K562 (cell line): Measurements from ENCODE around the gene XPR1. TPM values are rescaled to one million over a fixed set of nuclear protein-coding genes. Genes with fewer than 3 reads are reported as not detected.

Source experiments
- ATAC-seq: fragments of 200-7000 bp; cut with Tn5 transposase; 3 replicates; pipeline ENCODE4 v1.9.1; 2020; ENCODE audit warnings: moderate library complexity
- BruUV-seq: library from RNA; stranded (reverse); fragments of 400-500 nt; replicated peaks from 2 replicates; lab custom pipeline; 2021; lab: Mats Ljungman, UMichigan
- CTCF ChIA-PET: fragments of 300-600 bp; formaldehyde crosslinking; extraction: SDS; loops from one replicate; lab custom pipeline; 2021; ENCODE audit warnings: low intra/inter-chr PET ratio; lab: Yijun Ruan, JAX
- POLR2A ChIA-PET: fragments of 300-600, 350-650 bp; sonication (Branson Sonifier 250); formaldehyde crosslinking; extraction: SDS; loops from one replicate; lab custom pipeline; 2021; ENCODE audit warnings: antibody characterized with exemption, inconsistent platforms; lab: Yijun Ruan, JAX
- DNase-seq, 4 experiments: peaks; one replicate each; pipeline versions ENCODE4 v3.0.0 to v3.0.0-alpha.2; 2011 to 2018; ENCODE audit warnings: low spot score in 3 of 4, mixed read lengths in 3 of 4; ENCODE audit errors: extremely low read depth in 1 of 4
- FAIRE-seq: peaks from 2 replicates; lab custom pipeline; 2011; peaks lifted over from hg19 to GRCh38; lab: Jason Lieb, UNC
- H2AFZ ChIP-seq: 2 replicates; pipeline ENCODE4 v1.6.0; 2011; ENCODE audit warnings: low read depth, low read length, control low read depth, inconsistent platforms
- H3K27ac ChIP-seq: fragments of 200-600 bp; 3 replicates; pipeline ENCODE4 v1.8.0; 2011; ENCODE audit warnings: low read depth, mild to moderate bottlenecking, control low read depth, inconsistent platforms, low read length, moderate library complexity, mixed read lengths; ENCODE audit errors: extremely low read depth
- H3K27me3 ChIP-seq, 2 experiments: fragments of 300-600 bp in 1 of 2; 2 replicates in 1 of 2; 3 replicates in 1 of 2; pipeline versions ENCODE4 v1.6.0 to v1.8.0; 2011; ENCODE audit warnings: inconsistent platforms in 2 of 2, low read length in 2 of 2, mild to moderate bottlenecking in 1 of 2, mixed read lengths in 1 of 2, moderate library complexity in 1 of 2; ENCODE audit not compliant: control insufficient read depth in 2 of 2, insufficient read depth in 2 of 2
- H3K36me3 ChIP-seq: fragments of 300-600 bp; 3 replicates; pipeline ENCODE4 v1.8.0; 2011; ENCODE audit warnings: mild to moderate bottlenecking, low read length, inconsistent platforms; ENCODE audit not compliant: control insufficient read depth, insufficient read depth
- H3K4me1 ChIP-seq, 2 experiments: fragments of 200-600 bp in 1 of 2; replicated peaks in 1 of 2; 2 replicates in 1 of 2; 3 replicates in 1 of 2; pipeline versions ENCODE4 v1.5.1 to v1.8.0; 2011; ENCODE audit warnings: inconsistent platforms in 2 of 2, low read length in 2 of 2, mild to moderate bottlenecking in 1 of 2, mixed read lengths in 1 of 2, moderate library complexity in 1 of 2; ENCODE audit not compliant: control insufficient read depth in 2 of 2, insufficient read depth in 2 of 2
- H3K4me2 ChIP-seq: 2 replicates; pipeline ENCODE4 v1.6.1; 2011; ENCODE audit warnings: low read length, control low read depth, inconsistent platforms, mixed read lengths; ENCODE audit not compliant: insufficient read depth
- H3K4me3 ChIP-seq: fragments of 200-600 bp; sonication (generic), shearing (Covaris generic); 2 replicates; pipeline ENCODE4 v1.5.1; 2016; ENCODE audit warnings: control low read depth, inconsistent platforms
- H3K79me2 ChIP-seq: fragments of 200-600 bp; 3 replicates; pipeline ENCODE4 v1.8.0; 2011; ENCODE audit warnings: low read length, inconsistent platforms; ENCODE audit not compliant: control insufficient read depth, insufficient read depth
- H3K9ac ChIP-seq, 2 experiments: 2 replicates each; pipeline versions ENCODE4 v1.6.0 to v1.6.1; 2011; ENCODE audit warnings: low read depth in 2 of 2, low read length in 2 of 2, control low read depth in 1 of 2, inconsistent platforms in 1 of 2, mild to moderate bottlenecking in 1 of 2, mixed read lengths in 1 of 2; ENCODE audit not compliant: insufficient read depth in 1 of 2
- H3K9me1 ChIP-seq: one replicate; pipeline ENCODE4 v1.6.0; 2011; ENCODE audit warnings: inconsistent platforms, mild to moderate bottlenecking, low read length, moderate library complexity; ENCODE audit not compliant: control insufficient read depth, insufficient read depth
- H3K9me3 ChIP-seq: replicated peaks from 2 replicates; pipeline ENCODE4 v1.5.1; 2011; ENCODE audit warnings: low read depth, low read length, inconsistent platforms; ENCODE audit not compliant: control insufficient read depth, insufficient read depth
- H4K20me1 ChIP-seq: replicated peaks from 2 replicates; pipeline ENCODE4 v1.6.1; 2011; ENCODE audit warnings: low read length, inconsistent platforms, mixed read lengths; ENCODE audit not compliant: control insufficient read depth, insufficient read depth
- KDM1A ChIP-seq, 2 experiments: fragments of 450-650 bp; IDR thresholded peaks; 2 replicates each; pipeline ENCODE4 v1.6.1; 2016; ENCODE audit warnings: mild to moderate bottlenecking in 2 of 2
- KLF13 ChIP-seq: fragments of 450-650 bp; IDR thresholded peaks from 2 replicates; pipeline ENCODE4 v1.6.1; 2016; ENCODE audit warnings: missing genetic modification characterization, low read depth, mild to moderate bottlenecking, missing compliant biosample characterization, moderate library complexity, borderline replicate concordance
- PCBP2 ChIP-seq: fragments of 200-400 bp; formaldehyde crosslinking; IDR thresholded peaks from 2 replicates; pipeline ENCODE4 v1.6.1; 2018; ENCODE audit warnings: low read length, low read depth, mild to moderate bottlenecking, moderate library complexity; ENCODE audit not compliant: poor library complexity, severe bottlenecking
- RBM25 ChIP-seq: fragments of 200-400 bp; formaldehyde crosslinking; IDR thresholded peaks from 2 replicates; pipeline ENCODE4 v1.6.1; 2018; ENCODE audit warnings: low read length, low read depth, moderate library complexity; ENCODE audit not compliant: severe bottlenecking
- SOX6 ChIP-seq: fragments of 450-650 bp; IDR thresholded peaks from 2 replicates; pipeline ENCODE4 v1.6.1; 2014; ENCODE audit warnings: mild to moderate bottlenecking
- WGBS: fragments of 100-300 bp; shearing (Covaris generic); methylation state at CpG from one replicate; pipeline ENCODE4 v1.1.6; 2016; ENCODE audit warnings: low coverage, mixed read lengths; ENCODE audit not compliant: insufficient coverage; ENCODE audit errors: missing lambda C conversion rate; 5-methylcytosine and 5-hydroxymethylcytosine counted together
- in situ Hi-C: fragments of 300-500 bp; cut with MboI; formaldehyde crosslinking; loops from 4 replicates; pipeline ENCODE4 v1.15.0; 2018; ENCODE audit warnings: inconsistent platforms, mixed read lengths
- intact Hi-C: fragments of 100-400 bp; cut with micrococcal nuclease; formaldehyde crosslinking; loops from 2 replicates; pipeline ENCODE4 v1.14.2; 2022
- polyA plus RNA-seq, 8 experiments: library from polyadenylated mRNA; depleted of rRNA in 4 of 8; stranded (reverse) in 5 of 8; unstranded in 3 of 8; fragments of >200 nt; fragmentation: Nextera tagmentation in 2 of 8; fragmentation: Illumina TruSeq in 1 of 8; extraction: Ambion mirVana in 2 of 8; extraction: Trizol in 1 of 8; gene quantifications; 2 replicates each; pipeline versions ENCODE4 v1.2.1 to v1.2.3, GENCODE V29; 2011 to 2014; ENCODE audit warnings: inconsistent platforms in 1 of 8, missing spikeins in 1 of 8
- total RNA-seq, 7 experiments: library from RNA; depleted of rRNA in 6 of 7; stranded (reverse); fragments of >200 nt in 6 of 7; fragmentation: Illumina TruSeq in 2 of 7; extraction: Trizol in 2 of 7; gene quantifications; 2 replicates each; pipeline versions ENCODE4 v1.2.1 to v1.2.3, GENCODE V29; 2011 to 2021; ENCODE audit warnings: low replicate concordance in 1 of 7

XPR1 gene
- total and polyA plus RNA-seq, 9 of the 15 experiments (the other 6 are each of a cell fraction or from before 2014, with no cell fraction given): 3.0 to 66.2 (median 38.6) TPM

DNA sequence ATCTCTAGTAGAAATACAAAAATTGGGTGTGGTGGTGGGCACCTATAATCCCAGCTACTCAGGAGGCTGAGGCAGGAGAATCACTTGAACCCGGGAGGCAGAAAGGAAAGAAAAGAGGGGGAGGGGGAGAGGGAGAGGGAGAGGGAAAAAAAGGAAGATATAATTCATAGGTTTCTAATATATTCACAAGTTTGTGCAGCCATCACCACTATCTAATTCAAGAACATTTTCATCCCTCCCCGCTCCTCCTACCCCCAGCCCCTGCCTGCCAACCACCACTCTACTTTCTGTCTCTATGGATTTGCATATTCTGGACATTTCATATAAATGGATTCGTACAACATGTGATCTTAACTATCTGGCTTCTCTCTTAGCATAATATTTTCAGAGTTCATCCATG lies 147.8 kb downstream of the XPR1 start:
- BruUV-seq: no TSS peak

DNA sequence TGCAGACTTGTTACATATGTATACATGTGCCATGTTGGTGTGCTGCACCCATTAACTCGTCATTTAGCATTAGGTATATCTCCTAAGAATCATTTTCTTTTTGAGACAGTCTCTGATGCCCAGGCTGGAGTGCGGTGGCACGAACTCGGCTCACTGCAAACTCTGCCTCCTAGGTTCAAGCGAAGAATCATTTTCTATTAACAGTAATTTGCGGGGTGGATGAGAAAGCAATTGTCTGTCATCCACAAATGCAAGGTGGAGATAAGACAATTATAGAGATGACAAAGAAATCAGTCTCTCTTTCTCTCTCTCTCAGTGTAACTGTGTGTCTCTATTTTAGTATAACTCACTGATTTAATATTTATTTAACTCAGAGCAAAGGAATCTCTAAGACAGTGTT lies 149.9 kb downstream of the XPR1 start:
- ATAC-seq (no peak), FAIRE-seq (no peak), DNase-seq (no peak)
- 0 out of 4 replicates have a peak, but pooled peaks of 1 of the 2 experiments have one; percentile 44 for TF ChIP-seq KDM1A (IDR thresholded peaks at IDR 0.05)
- no peak for TF ChIP-seq KLF13
- peak; percentile 16; the same call in 1 of the 2 replicates for TF ChIP-seq SOX6
- Histone ChIP-seq H3K9ac (no peak overlapping the region), H3K4me3 (no peak overlapping the region), H4K20me1 (no peaks in the 10 kb centered on the region), H3K4me1 (0 out of 5 replicates have a peak, but pooled peaks cover 0 to 2% of the 10 kb centered on the region in 2 experiments), H3K27me3 (no peaks in the 10 kb centered on the region), H3K36me3 (no peaks in the 10 kb centered on the region), H3K4me2 (no peak overlapping the region), H3K9me1 (no peaks in the 10 kb centered on the region), H3K79me2 (peaks cover 11% of the 10 kb centered on the region; the same call in 2 of the 3 replicates), H2AFZ (no peak overlapping the region), H3K27ac (no peak overlapping the region), H3K9me3 (no peaks in the 10 kb centered on the region)
- 66% methylated on average over 6 of the region's 6 CpGs for WGBS
- in situ Hi-C loops: no loop called here
- ChIA-PET CTCF (no interaction called here), POLR2A (no interaction called here)
- BruUV-seq: no TSS peak
- intact Hi-C loops: loop anchor here (5.0 kb wide), 1 partner anchor 81 kb away; no protein-coding TSS in a partner anchor

More for the DNA sequence above, 147.8 kb downstream of the XPR1 start:
- Histone ChIP-seq H3K36me3 (no peaks in the 10 kb centered on the region), H3K27ac (no peak overlapping the region), H3K9ac (no peak overlapping the region), H3K27me3 (no peaks in the 10 kb centered on the region), H3K9me1 (no peaks in the 10 kb centered on the region), H2AFZ (no peak overlapping the region), H3K4me1 (no peaks in the 10 kb centered on the region), H3K4me2 (no peak overlapping the region), H3K9me3 (no peaks in the 10 kb centered on the region), H3K4me3 (no peak overlapping the region), H3K79me2 (peaks cover 17% of the 10 kb centered on the region), H4K20me1 (no peaks in the 10 kb centered on the region)
- 87% methylated on average over 3 of the region's 3 CpGs for WGBS
- ChIA-PET POLR2A (no interaction called here), CTCF (no interaction called here)
- no peak for ATAC-seq
- intact Hi-C loops: loop anchor here (2.0 kb wide), 1 partner anchor 247 kb away; no protein-coding TSS in a partner anchor
- in situ Hi-C loops: no loop called here
- TF ChIP-seq RBM25 (no peak), PCBP2 (peak; percentile 57)
- FAIRE-seq: peak; percentile 15
- no peak for DNase-seq
